SK-N-SH treated with all-trans-retinoic acid at 6 μM for 48 hours (cell line): ENCODE measurements around the gene AGPAT4.

Experiments
- ATAC-seq: fragments of 200-7000 bp; cut with Tn5 transposase; 3 replicates; pipeline ENCODE4 v1.9.1; 2020; ENCODE audit warnings: mild to moderate bottlenecking, moderate library complexity
- ARNTL ChIP-seq: fragments of 450-650 bp; formaldehyde crosslinking; IDR thresholded peaks from 2 replicates; pipeline ENCODE4 v1.5.0; 2020; ENCODE audit warnings: low read depth, mild to moderate bottlenecking, moderate library complexity, borderline replicate concordance
- BACH2 ChIP-seq: fragments of 250-450 bp; sonication (Bioruptor Pico); IDR thresholded peaks from 2 replicates; pipeline ENCODE4 v1.9.0; 2021; ENCODE audit warnings: mild to moderate bottlenecking, borderline replicate concordance
- CSDC2 ChIP-seq: fragments of 250-450 bp; sonication (Bioruptor Pico); IDR thresholded peaks from 2 replicates; pipeline ENCODE4 v1.5.0; 2020; ENCODE audit warnings: mild to moderate bottlenecking, moderate library complexity
- ESRRG ChIP-seq: fragments of 250-450 bp; sonication (Bioruptor Pico); IDR thresholded peaks from 2 replicates; pipeline ENCODE4 v1.6.1; 2021; ENCODE audit warnings: mild to moderate bottlenecking
- ISL1 ChIP-seq: fragments of 250-450 bp; sonication (Bioruptor Pico); IDR thresholded peaks from 2 replicates; pipeline ENCODE4 v2.1.2; 2022; ENCODE audit warnings: mild to moderate bottlenecking, moderate library complexity
- PPARA ChIP-seq: fragments of 250-450 bp; sonication (Bioruptor Pico); IDR thresholded peaks from 2 replicates; pipeline ENCODE4 v1.5.0; 2020; ENCODE audit warnings: mild to moderate bottlenecking, borderline replicate concordance
- RARB ChIP-seq: fragments of 250-450 bp; sonication (Bioruptor Pico); IDR thresholded peaks from 2 replicates; pipeline ENCODE4 v1.8.0; 2021; ENCODE audit warnings: mild to moderate bottlenecking, moderate library complexity
- SNAI2 ChIP-seq: fragments of 250-450 bp; sonication (Bioruptor Pico); IDR thresholded peaks from 2 replicates; pipeline ENCODE4 v1.5.0; 2020; ENCODE audit warnings: mild to moderate bottlenecking, moderate library complexity
- TCF4 ChIP-seq: fragments of 250-450 bp; sonication (Bioruptor Pico); IDR thresholded peaks from 2 replicates; pipeline ENCODE4 v1.8.0; 2021; ENCODE audit warnings: mild to moderate bottlenecking, moderate library complexity, borderline replicate concordance
- TOX ChIP-seq: fragments of 250-450 bp; sonication (Bioruptor Pico); IDR thresholded peaks from 2 replicates; pipeline ENCODE4 v1.8.0; 2021; ENCODE audit warnings: mild to moderate bottlenecking, moderate library complexity, borderline replicate concordance
- TSHZ2 ChIP-seq: fragments of 250-450 bp; sonication (Bioruptor Pico); IDR thresholded peaks from 2 replicates; pipeline ENCODE4 v1.5.0; 2020; ENCODE audit warnings: mild to moderate bottlenecking, moderate library complexity
- ZC3H10 ChIP-seq: fragments of 250-450 bp; sonication (Bioruptor Pico); IDR thresholded peaks from 2 replicates; pipeline ENCODE4 v1.5.1; 2021; ENCODE audit warnings: mild to moderate bottlenecking, moderate library complexity
- ZNF565 ChIP-seq: fragments of 450-650 bp; formaldehyde crosslinking; conservative IDR thresholded peaks from 2 replicates; pipeline ENCODE4 v1.5.0; 2020; ENCODE audit warnings: low read depth, mild to moderate bottlenecking, moderate library complexity
- ZNF70 ChIP-seq: fragments of 450-650 bp; formaldehyde crosslinking; IDR thresholded peaks from 2 replicates; pipeline ENCODE4 v1.5.0; 2020; ENCODE audit warnings: mild to moderate bottlenecking, moderate library complexity
- TF ChIP-seq, protein P1 (sequence below): fragments of 250-450 bp; sonication (Bioruptor Pico); IDR thresholded peaks from 2 replicates; pipeline ENCODE4 v1.8.0; 2020; ENCODE audit warnings: mild to moderate bottlenecking, moderate library complexity, borderline replicate concordance
- TF ChIP-seq, protein P2 (sequence below): fragments of 250-450 bp; sonication (Bioruptor Pico); IDR thresholded peaks from 2 replicates; pipeline ENCODE4 v1.5.1; 2020; ENCODE audit warnings: low read depth, mild to moderate bottlenecking, moderate library complexity
- TF ChIP-seq, protein P3 (sequence below): fragments of 250-450 bp; sonication (Bioruptor Pico); IDR thresholded peaks from 2 replicates; pipeline ENCODE4 v1.8.0; 2021; ENCODE audit warnings: low read depth, mild to moderate bottlenecking, moderate library complexity, borderline replicate concordance

AGPAT4 gene

GRCh38 chr6:161303628-161304340 lies 29.9 kb upstream of the AGPAT4 start:
- TF ChIP-seq TSHZ2 (CRISPR knock-in tag) (no peak), BACH2 (CRISPR knock-in tag) (no peak), CSDC2 (CRISPR knock-in tag) (no peak), PPARA (CRISPR knock-in tag) (no peak), TCF4 (no peak), TOX (CRISPR knock-in tag) (no peak), ISL1 (no peak), ZC3H10 (CRISPR knock-in tag) (no peak), ESRRG (no peak), ZNF70 (no peak), RARB (no peak), ARNTL (CRISPR knock-in tag) (no peak)
- TF ChIP-seq, protein P1, sequence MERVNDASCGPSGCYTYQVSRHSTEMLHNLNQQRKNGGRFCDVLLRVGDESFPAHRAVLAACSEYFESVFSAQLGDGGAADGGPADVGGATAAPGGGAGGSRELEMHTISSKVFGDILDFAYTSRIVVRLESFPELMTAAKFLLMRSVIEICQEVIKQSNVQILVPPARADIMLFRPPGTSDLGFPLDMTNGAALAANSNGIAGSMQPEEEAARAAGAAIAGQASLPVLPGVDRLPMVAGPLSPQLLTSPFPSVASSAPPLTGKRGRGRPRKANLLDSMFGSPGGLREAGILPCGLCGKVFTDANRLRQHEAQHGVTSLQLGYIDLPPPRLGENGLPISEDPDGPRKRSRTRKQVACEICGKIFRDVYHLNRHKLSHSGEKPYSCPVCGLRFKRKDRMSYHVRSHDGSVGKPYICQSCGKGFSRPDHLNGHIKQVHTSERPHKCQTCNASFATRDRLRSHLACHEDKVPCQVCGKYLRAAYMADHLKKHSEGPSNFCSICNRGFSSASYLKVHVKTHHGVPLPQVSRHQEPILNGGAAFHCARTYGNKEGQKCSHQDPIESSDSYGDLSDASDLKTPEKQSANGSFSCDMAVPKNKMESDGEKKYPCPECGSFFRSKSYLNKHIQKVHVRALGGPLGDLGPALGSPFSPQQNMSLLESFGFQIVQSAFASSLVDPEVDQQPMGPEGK (CRISPR knock-in tag) = no peak
- TF ChIP-seq, protein P2, sequence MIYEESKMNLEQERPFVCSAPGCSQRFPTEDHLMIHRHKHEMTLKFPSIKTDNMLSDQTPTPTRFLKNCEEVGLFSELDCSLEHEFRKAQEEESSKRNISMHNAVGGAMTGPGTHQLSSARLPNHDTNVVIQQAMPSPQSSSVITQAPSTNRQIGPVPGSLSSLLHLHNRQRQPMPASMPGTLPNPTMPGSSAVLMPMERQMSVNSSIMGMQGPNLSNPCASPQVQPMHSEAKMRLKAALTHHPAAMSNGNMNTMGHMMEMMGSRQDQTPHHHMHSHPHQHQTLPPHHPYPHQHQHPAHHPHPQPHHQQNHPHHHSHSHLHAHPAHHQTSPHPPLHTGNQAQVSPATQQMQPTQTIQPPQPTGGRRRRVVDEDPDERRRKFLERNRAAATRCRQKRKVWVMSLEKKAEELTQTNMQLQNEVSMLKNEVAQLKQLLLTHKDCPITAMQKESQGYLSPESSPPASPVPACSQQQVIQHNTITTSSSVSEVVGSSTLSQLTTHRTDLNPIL (CRISPR knock-in tag) = no peak
- peak; percentile 27; the same call in 2 of the 3 replicates for ATAC-seq

GRCh38 chr6:161302949-161303348 lies 29.1 kb upstream of the AGPAT4 start:
- TF ChIP-seq ZNF70 (no peak), ZNF565 (CRISPR knock-in tag) (no peak), TCF4 (no peak), SNAI2 (CRISPR knock-in tag) (no peak), ZC3H10 (CRISPR knock-in tag) (no peak)
- TF ChIP-seq, protein P3, sequence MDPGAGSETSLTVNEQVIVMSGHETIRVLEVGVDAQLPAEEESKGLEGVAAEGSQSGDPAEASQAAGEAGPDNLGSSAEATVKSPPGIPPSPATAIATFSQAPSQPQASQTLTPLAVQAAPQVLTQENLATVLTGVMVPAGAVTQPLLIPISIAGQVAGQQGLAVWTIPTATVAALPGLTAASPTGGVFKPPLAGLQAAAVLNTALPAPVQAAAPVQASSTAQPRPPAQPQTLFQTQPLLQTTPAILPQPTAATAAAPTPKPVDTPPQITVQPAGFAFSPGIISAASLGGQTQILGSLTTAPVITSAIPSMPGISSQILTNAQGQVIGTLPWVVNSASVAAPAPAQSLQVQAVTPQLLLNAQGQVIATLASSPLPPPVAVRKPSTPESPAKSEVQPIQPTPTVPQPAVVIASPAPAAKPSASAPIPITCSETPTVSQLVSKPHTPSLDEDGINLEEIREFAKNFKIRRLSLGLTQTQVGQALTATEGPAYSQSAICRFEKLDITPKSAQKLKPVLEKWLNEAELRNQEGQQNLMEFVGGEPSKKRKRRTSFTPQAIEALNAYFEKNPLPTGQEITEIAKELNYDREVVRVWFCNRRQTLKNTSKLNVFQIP (CRISPR knock-in tag) = no peak
- TF ChIP-seq, protein P1 (CRISPR knock-in tag) = no peak
- ATAC-seq = no peak

DNA sequence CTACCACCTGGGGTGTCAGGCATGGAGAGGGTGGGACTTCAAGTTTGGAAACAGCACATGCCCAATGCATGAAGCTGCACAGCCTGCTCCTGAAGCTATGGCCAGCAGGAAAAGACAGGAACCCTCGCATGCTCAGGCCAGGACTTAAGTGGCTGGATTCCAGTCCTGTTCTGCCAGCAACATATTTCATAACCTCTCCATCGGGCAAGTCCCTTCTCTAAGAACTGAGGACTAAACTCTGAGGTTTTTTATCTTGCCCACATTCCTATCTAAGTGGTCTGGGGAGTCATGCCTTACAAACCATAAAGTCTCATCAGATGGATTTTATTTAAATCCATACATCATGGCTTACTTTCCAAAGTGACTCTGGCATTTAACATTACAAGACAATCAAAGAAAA lies 27.5 kb upstream of the AGPAT4 start:
- peak; percentile 81 for ATAC-seq
- TF ChIP-seq ARNTL (CRISPR knock-in tag) (no peak), ISL1 (peak; percentile 81), TSHZ2 (CRISPR knock-in tag) (no peak)
- TF ChIP-seq, protein P2 (CRISPR knock-in tag) = no peak
